HPDE6-E6E7 (cell line): ENCODE data around the gene METAP1.
"Not testable (repeated sequence)": the region's sequence is repeated elsewhere in the genome, so short reads cannot be mapped to it uniquely, and the experiment has no call there.

Experiments used
- DNase-seq: peaks from one replicate; pipeline ENCODE4 v3.0.0; 2011; ENCODE audit warnings: missing footprints; ENCODE audit errors: extremely low spot score

The METAP1 gene

DNA sequence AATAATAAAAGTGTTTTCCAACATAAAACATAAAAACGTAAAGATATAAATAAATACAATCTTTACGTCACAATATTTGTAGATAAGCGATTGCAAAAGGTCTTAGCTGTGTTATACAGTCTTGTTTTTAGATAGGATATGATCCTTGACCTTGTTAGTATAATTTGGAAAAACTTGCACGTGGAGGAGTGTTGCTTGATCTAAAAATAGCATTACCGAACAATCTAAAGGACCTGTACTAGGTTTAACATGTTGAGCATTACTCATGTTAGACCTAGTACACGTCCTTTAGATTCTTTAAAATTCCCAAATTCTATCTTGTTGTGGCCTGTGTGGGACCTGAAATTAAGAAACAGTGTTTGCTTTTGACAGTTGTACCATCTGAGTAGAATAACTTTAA is 1.6 kb downstream of the METAP1 start:
- no peak for DNase-seq

DNA sequence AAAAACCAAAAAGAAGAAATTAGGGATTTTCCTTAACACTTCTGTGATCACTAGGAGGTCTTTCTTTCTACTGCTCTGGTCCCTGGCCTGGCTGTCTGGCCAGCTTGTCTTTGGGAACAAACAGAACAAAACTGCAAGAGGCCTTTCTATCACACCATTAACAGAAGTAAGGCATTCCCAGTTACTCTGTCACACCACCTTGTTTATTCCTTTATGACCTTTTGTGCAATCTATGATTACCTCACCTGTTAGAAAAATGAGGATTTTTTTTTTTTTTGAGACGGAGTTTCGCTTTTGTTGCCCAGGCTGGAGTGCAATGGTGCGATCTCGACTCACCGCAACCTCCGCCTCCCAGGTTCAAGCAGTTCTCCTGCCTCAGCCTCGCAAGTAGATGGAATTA is 3.0 kb downstream of the METAP1 start:
- no peak for DNase-seq

DNA sequence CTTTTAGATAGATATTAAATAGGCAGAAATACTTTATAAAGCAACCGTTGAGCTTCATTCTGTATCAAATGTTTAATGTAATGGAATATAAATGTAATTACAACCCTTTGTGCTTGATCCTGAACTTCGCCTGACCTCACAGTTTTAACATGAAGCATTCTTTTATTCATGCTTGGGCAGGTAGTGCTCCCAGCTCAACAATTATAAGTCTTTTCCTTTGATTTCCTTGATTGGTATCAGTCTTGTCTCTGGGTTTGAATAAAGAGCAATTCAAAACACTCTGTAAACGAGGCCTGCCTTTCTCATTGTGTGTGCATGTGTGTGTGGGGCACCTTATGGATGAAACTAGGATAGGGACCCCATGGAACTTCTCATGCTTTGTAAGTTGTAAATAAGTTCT is 6.8 kb downstream of the METAP1 start:
- DNase-seq, result no peak

DNA sequence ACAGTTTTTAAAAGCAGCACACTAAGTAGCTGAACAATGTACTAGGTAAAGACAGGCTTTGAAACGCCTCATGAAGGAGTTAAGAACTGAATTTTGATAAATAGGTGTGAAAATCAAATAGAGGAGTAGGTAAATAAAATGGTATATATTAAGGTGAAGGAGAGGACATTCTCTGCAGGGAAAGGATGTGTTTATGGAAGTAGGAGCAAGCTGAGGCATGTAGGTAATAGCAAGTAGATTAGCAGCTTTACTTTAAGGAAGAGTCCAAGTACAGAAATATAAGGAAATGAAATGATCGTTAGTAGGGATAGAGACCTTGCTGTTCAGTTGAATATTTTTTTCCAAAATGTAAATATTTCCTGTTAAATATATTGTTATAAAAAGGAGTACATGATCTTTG is 12.5 kb downstream of the METAP1 start:
- no peak for DNase-seq

DNA sequence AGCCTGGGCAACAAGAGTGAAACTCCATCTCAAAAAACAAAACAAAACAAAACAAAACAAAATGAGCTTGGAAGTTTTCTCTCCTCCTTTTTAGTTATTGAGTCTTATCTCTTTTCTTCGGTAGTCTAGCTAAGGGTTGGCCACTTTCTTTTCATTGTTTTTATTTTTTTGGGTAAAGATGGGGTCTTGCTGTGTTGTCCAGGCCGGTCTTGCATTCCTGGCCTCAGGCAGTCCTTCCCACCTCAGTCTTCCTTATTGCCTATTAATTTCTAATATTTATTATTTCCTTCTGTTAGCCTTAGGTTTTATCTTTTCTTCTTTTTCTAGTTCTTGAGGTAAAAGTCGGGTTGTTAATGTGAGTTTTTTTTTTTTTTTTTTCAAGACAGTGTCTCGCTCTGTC is 16.4 kb downstream of the METAP1 start:
- no peak for DNase-seq

DNA sequence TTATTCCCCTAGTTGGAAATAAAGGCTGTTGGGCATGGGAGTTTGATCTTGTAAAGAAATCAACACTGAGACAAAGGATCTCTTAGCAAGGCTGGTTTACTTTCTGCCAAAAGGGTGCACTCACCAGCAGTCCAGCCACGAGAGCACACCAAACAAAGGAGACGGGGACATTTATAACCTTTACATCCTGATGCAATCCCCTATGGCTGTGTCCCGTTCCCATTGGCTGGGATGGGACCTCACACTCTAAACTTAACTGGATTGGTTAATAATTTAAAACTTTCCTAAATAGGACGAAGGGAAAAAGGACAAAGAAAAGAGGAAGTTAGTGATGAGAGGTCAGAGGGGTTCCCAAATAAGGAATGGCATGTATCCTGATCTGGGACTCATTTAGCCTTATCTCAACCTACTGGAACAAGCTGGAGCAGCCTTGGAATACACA is 17.9 kb downstream of the METAP1 start:
- no peak for DNase-seq

DNA sequence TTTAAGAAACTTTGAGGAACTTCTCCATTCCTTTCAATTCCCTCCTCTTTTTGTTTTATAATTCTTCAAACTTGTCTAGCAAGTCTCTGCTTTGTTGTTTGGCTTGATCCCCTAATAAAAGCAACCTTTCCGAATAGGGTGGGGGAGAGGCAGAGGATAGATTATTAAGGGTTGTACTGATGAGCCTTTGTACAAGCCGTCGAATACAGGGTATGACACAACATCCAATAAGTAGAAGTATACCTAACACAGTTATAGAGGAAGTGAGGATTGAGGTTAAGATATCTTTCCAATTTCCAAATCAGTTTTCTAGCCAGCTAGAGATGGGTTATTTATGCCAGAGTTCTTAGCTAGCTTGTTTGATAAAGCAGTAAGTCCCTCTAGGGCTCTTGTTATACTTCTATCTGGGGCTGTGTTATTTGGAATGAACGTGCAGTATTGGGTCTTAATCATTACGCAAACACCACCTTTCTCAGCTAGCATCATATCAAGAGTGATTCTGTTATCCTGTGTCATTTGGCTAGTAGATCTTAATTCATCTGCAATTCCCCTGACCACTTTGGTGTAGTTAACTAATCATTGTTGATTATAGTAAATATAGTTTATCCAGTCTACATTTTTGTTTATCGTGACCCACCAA is 18.5 kb downstream of the METAP1 start:
- DNase-seq, result no peak

DNA sequence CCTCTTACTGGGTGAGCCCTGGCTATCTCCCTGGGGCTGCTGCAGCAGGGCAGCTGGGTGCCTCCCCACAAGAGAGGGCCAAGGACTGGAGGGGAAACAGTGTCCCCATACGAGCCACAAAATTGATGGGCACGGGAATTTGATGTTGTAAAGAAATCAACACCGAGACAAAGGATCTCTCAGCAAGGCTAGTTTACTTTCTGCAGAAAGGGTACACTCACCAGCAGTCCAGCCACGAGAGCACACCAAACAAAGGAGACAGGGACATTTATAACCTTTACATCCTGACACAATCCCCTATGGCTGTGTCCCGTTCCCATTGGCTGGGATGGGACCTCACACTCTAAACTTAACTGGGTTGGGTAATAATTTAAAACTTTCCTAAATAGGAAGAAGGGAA is 25.9 kb downstream of the METAP1 start:
- DNase-seq, result no peak

DNA sequence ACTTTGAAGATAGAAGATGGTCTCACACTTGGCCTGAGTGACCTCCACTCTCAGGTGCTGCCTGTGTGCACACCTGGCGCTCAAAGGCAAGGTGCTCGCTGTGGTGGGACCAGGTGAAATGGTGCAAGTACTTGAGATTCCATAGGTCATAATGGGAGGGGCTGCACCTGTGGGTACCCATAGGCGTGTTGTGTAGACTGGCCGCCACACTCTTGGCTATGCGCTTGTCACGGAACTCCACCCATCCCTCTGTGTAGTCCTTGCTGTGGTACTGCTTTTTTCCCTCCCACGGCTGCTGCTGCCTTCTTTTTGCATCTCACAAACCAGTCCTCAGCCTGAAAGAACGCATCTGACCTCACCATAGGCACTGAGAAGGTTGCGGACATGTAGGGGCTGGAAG is 27.0 kb downstream of the METAP1 start:
- no peak for DNase-seq

DNA sequence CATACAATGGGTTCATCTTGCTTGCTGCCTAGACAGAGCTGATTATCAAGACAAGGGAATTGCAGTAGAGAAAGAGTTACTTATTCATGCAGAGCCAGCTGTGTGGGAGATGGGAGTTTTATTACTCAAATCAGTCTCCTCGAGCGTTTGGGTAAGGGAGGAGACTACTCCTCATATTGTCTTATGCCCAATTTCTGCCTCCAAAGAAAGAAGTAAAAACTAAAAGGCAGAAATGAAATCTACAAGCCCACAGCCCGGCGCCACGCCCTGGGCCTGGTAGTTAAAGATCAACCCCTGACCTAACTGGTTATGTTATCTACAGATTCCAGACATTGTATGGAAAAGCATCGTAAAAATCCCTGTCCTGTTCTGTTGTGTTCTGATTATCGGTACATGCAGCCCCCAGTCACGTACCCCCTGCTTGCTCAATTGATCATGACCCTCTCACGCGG is 28.3 kb downstream of the METAP1 start:
- not testable (repeated sequence) for DNase-seq

DNA sequence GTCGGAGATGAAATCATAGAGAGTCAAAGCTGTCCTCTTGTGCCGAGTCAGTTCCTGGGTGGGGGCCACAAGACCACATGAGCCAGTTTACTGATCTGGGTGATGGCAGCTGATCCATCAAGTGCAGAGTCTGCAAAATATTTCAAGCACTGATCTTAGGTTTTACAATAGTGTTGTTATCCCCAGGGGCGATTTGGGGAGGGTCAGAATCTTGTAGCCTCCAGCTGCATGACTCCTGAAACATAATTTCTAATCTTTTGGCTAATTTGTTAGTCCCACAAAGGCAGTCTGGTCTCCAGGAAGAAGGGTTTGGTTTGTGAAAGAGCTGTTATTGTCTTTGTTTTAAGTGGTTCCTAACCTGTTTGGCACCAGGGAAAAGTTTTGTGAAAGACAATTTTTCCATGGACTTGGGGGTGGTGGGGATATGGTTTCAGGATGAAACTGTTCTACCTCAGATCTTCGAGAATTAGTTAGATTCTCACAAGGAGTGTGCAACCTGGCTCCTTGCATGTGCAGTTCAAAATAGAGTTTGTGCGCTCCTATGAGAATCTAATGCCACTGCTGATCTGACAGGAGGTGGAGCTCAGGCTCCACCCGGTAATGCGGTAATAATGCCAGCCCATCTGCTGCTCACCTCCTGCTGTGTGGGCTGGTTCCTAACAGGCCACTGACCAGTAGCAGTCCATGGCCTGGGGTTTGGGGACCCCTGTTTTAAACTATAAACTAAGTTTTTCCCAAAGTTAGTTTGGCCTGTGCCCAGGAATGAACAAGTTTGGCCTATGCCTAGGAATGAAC is 29.2 kb downstream of the METAP1 start:
- no peak for DNase-seq

DNA sequence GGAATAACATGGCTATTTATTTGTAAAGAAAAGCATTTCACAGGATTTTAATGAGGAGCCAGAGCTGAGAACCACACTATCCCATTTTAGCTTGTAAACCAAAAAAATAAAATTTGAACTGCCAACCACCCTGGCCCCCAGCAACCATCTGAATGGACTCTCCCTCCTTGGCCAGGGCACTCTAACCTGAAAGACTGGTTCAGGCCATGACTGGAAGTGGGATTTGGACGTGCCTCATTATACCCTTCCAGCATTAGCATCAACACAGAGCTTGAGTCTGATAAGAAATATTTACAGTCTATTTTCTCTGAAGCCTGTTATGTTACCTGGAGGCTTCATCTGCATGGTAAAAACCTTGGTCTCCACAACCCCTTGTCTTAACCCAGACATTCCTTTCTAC is 30.0 kb downstream of the METAP1 start:
- DNase-seq, result no peak

DNA sequence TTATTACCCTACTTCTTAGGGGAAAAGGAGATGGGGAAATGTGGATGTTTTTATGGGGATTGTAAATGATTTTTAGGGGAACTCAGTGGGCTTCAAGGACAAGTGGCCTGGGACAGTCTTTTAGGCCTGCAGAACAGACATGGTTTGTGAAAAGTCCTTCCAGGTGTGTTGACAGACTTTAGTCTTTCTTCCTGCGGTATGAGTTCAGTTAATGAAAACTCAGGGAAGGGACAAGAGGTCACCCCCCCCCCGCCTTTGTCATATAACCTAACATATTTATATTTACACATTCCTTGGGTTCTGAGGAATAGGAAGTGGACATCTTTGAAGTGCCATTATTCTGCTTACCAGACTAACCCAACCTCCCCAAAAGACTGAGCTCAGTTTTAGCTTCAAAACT is 31.8 kb downstream of the METAP1 start:
- DNase-seq, result no peak

DNA sequence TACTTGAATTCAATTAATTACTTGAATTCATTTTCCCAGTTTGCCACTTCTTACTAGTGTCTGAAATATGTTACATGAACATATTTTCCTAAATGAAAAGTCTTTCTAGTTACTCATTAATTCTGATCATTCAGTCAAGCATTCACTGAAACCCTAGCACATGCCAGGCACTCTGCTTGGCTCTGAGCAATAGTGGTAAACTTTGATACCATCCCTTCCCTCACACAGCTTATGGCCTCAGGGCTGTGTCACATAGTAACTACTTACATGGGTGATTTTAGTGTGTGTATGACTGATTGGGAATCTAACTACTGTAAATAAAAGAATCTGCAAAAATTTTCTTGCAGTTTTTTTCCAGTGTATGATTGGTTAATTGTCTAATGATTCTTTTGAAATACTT is 32.7 kb downstream of the METAP1 start:
- no peak for DNase-seq

DNA sequence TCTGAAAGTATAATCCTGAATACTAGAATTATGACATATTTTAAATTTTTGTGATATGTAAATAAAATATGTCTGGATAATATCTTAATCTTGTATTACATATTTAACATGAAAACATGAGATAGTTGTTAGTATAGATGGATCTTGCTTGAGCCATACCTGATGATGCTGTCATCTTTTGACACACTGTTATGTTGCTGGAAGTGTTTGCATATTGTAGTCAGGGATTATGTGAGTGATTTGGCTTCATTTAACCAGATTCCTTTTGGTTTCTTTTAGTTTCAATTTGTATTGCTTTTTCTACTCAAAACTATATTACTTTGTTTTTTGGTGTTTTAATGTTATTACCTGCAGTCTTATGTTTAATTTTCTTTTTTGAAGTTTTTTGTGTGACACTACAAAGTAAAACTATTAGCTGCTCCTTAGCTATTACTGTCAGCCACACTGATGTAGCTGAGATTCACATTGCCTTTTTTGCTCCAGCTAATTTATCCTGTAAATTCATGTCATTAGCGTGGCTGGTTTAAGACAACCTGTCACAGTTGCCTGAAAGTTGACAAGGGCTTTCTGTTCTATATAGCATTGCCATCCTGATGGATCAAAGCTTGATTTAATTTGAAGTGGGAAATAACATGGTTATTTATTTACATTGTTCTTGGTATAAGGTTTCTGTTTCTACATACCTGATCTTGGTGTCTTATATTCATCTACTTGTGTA is 33.7 kb downstream of the METAP1 start:
- no peak for DNase-seq

DNA sequence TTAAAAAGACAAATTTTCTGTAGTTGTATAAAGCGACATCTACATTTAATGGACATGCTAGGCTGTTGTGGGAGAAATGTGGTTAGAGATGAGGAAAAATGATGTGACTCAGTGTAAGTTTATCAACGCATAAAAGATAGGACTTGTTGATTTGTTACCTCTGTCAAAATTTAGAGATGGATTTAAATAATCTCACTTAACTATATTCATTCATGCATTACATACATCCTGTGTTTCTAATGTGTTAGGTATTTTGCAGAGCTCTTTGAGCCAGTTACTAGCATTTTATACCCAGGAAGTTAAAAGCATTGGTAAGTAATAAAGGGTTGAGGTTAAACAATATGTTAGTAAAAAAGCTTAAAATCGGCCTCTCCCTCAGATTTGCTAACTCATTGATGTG is 34.3 kb downstream of the METAP1 start:
- DNase-seq, result no peak

DNA sequence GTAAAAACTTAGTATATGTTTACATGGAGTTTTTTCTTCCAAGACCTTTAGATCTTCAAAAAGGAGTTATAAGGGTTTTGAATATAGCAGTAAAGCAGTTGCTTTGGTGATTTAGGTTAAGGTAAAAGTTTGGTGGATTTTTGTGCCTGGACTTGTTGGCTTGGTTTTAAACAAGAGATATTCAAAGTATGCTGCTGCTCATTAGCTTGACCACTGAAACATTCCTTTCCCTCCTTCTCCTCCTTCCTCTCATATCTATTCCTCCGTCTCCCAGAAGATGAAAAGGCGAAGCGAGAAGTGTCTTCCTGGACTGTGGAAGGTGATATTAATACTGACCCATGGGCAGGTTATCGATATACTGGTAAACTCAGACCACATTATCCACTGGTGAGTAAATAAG is 38.4 kb downstream of the METAP1 start:
- no peak for DNase-seq

DNA sequence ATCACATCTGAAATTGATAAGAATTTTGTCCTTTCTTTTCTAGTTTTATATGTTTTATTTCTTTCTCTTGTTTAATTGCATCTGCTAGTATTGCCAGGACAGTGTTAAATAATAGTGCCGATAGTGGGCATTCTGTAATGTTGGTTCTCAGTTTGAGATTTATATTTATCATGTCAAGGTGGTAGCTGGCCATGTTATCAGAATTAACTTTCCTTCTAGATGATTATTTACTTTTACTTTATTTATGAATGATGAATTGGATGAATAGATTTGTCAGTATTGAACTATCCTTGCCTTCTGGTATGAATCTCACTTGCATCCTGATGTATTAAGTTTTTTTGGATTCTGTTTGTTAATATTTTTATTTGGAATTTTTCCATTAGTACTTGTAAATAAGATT is 42.7 kb downstream of the METAP1 start:
- DNase-seq, result no peak

DNA sequence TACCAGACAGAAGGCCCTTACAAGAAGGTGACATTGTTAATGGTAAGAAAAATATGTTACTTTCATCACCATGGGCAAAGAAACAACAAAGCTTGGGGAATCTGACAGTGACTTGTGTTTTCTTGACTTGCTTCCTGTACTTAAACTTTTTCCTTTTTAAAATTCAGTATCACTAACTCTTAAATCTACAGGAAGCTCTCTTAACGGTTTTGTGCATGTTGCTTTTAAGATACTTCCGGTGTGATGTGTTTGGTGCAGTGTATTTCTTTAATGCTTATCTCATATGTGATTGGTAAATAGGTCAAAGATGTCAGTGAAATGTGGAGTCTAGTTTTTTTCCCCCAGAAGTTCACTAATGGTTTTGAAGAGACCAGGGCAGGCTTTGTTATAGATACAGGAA is 47.8 kb downstream of the METAP1 start:
- DNase-seq, result no peak

DNA sequence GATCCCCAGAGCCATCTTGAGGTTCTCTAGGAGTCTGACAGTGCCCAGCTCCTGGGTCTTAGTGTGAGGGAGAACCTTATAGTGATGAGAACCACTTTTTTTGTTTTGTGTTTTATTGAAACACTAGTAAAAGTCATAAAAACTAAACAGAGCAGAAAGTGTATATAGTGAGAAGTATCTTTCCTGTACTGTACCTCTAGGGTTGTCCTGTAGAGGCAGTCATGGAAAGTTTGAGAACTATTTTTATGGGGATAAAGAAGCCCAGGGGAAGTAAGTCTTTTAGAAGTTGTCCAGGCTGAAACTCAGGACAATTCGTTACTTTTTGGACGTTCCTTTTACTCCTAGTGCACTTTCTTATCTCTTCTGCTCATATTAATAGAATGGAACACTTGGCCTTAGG is 52.2 kb downstream of the METAP1 start:
- DNase-seq, result no peak

DNA sequence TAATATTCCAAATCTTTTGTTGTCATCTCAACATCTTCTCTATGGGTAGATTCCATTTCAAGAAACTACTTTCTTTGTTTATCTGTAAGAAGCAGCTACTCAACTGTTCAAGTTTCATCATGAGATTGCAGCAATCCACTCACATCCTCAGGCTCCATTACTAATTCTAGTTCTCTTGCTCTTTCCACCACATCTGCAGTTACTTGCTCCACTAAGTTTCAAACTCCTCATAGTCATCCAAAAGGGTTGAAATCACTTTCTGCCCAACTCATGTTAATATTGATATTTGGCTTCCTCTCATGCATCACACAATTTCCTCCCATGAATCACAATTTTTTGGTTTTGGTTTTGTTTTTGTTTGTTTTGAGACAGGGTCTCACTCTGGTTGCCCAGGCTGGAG is 57.4 kb downstream of the METAP1 start:
- no peak for DNase-seq

DNA sequence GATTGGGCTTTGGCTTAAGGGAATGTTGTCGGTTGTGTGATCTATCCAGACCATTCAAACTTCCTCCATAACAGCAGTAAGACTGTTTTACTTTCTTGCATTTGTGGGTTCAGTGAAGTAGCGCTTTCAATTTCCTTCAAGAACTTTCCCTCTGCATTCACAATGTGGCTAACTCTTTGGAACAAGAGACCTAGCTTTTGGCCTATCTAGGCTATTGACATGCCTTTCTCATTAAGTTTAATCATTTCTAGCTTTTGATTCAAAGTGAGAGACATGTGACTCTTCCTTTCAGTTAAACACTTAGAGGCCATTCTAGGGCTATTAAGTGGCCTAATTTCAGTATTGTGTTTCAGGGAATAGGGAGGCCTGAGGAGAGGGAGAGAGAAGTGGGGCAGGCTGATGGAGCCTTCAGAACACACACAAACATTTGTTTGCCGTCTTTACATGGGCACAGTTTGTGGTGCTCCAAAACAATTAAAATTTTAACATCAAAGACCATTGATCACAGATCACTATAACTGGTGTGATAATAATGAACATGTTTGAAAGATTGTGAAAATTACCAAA is 59.0 kb downstream of the METAP1 start:
- DNase-seq, result no peak

DNA sequence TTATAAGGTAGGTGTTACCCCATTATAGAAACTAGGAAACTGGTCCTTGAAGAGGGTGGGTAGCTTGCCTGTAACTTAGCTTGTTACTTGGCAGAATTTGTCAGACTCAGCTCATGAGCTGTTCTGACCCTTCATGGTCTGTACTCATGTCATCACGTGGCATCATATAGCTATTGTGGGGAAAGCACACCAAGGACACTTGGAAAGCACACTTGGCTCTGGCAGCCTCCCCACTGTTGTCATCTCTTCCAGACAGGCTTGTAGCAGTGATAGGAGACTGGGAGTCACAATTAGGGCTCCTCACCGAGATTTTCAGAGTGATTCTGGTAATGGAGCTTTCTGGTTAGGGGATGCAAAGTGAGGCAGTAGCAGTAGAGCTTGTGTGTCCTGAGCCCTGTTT is 62.7 kb downstream of the METAP1 start:
- DNase-seq, result no peak
